ENCODE results near the gene CD9. TPM values are rescaled to one million over a fixed set of nuclear protein-coding genes. Genes with fewer than 3 reads are reported as not detected.
"Not testable (repeated sequence)": the region's sequence is repeated elsewhere in the genome, so short reads cannot be mapped to it uniquely, and the experiment has no call there.

CD9 gene
- total RNA-seq, 1 experiment from 2014 or later: 274 TPM

GRCh38 chr12:6189028-6189427, 11.2 kb upstream of the CD9 start:
- no peak for DNase-seq
- H3K4me3 ChIP-seq (ENCODE audit: insufficient read depth, low read depth, low read length): no peak overlapping the region

DNA sequence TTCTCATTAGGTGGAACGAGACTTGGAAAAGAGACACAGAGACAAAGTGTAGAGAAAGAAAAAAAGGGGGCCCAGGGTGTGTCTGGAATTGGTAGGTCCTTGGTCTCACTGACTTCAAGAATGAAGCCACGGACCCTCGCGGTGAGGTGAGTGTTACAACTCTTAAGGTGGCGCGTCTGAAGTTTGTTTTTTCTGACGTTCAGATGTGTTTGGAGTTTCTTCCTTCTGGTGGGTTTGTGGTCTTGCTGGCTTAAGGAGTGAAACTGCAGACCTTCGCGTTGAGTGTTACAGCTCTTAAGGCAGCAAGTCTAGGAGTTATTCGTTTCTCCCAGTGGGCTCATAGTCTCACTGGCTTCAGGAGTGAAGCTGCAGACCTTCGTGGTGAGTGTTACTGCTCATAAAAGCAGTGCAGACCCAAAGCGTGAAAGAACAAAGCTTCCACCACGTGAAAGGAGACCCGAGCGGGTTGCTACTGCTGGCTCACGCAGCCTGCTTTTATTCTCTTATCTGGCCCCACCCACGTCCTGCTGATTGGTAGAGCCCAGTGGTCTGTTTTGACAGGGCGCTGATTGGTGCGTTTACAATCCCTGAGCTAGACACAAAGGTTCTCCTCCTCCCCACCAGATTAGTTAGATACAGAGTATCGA, 10.1 kb upstream of the CD9 start:
- H3K4me3 ChIP-seq (ENCODE audit: insufficient read depth, low read depth, low read length); DNase-seq; H3K27me3 ChIP-seq (ENCODE audit: control insufficient read depth, insufficient read depth, low read length); H3K36me3 ChIP-seq (replicated peaks; ENCODE audit: control insufficient read depth, insufficient read depth, low read length): not testable (repeated sequence)

More at GRCh38 chr12:6189028-6189427, 11.2 kb upstream of the CD9 start:
- Histone ChIP-seq H3K27me3 (ENCODE audit: control insufficient read depth, insufficient read depth, low read length) (no peaks in the 10 kb centered on the region), H3K36me3 (replicated peaks; ENCODE audit: control insufficient read depth, insufficient read depth, low read length) (no peaks in the 10 kb centered on the region)

- H3K27me3 ChIP-seq (ENCODE audit: control insufficient read depth, insufficient read depth, low read length); DNase-seq; H3K36me3 ChIP-seq (replicated peaks; ENCODE audit: control insufficient read depth, insufficient read depth, low read length); H3K4me3 ChIP-seq (ENCODE audit: insufficient read depth, low read depth, low read length): not testable (repeated sequence)
Measured at GRCh38 chr12:6190767-6191530, 9.3 kb upstream of the CD9 start.

GRCh38 chr12:6192604-6193380, 7.4 kb upstream of the CD9 start:
- Histone ChIP-seq H3K36me3 (replicated peaks; ENCODE audit: control insufficient read depth, insufficient read depth, low read length) (no peaks in the 10 kb centered on the region), H3K4me3 (ENCODE audit: insufficient read depth, low read depth, low read length) (no peak overlapping the region)
- no peak for DNase-seq

DNA sequence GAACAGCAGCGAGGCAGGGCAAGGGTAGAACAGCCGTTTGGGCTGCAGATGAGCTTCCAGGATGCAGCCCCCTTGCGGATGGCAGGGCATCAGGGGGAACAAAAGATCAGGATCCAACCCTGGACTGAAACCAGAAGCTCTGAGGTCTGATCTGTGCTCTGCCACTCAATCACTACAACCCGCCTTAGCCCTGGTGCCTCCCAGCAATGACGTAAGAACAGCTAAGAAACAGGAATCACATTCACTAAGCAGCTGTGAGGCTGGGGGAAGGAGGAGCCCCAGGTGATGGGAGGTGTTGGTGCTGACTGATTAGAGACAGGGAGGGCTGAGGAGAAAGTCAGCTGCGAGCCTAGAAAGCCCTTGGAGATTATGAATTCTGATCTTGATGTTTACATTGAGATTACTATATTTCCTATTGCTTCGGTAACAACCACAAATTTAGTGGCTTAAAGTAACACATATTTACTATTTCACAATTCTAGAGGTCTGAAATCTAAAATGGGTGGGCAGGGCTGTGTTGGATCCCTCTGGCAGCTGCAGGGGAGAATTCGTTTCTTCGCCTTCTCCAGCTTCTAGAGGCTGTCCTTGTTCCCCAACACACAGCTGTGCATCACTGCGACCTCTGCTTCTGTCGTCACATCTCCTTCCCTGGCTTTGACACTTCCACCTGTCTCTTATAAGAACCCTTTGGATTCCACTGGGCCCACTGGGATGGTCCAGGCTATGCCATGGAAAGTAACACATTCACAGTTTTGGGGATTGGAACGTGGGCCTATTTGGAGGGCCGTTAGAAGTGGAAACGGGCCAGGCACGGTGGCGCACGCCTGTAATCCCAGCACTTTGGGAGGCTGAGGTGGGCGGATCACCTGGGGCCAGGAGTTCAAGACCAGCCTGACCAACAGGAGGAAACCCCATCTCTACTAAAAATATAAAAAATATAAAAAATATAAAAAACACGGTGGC, 6.1 kb upstream of the CD9 start:
- H3K36me3 ChIP-seq (replicated peaks; ENCODE audit: control insufficient read depth, insufficient read depth, low read length): no peaks in the 10 kb centered on the region
- H3K27me3 ChIP-seq (ENCODE audit: control insufficient read depth, insufficient read depth, low read length): peaks cover 2% of the 10 kb centered on the region; the same call in 1 of the 2 replicates
- DNase-seq: peak; percentile 86
- H3K4me3 ChIP-seq (ENCODE audit: insufficient read depth, low read depth, low read length): no peak overlapping the region

More at GRCh38 chr12:6192604-6193380, 7.4 kb upstream of the CD9 start:
- H3K27me3 ChIP-seq (ENCODE audit: control insufficient read depth, insufficient read depth, low read length): no peaks in the 10 kb centered on the region

DNA sequence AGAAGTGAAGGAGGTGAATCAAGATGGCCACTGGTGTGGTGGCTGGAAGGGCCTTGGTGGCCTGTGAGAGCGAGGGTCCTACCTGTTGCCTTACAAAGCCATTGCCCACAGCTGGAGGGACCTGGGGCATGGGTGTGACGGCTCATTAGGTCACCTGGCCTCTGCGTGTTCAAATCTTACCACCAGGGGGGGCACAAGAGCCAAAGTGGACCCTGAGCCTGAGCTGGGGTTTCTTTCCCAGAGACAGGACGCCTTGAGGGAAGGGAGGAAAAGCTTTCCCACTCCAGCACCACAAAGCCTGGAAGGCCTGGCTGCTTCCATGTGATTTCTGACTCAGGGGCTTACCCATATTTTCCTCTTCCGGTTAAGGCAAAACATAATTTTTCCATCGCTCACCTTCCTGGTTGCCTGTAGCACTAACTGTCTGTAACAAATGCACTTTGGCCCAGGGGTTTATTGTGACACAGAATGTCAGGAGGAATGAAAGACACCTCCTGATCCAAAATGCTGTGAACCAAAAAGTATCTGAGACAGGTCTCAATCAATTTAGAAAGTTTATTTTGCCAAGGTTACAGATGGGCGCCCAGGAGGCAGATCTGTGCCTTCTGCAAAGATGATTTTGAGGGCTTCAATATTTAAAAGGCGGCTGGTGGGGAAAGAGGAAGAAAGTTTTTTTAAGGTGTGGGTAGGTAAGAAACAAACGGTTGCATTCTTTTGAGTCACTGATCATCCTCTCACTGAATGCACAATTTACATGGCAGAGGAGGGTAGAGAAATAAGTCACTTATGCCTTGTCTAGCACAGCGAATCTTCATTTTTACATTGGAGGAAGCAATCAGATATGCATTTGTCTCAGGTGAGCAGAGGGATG, 4.3 kb upstream of the CD9 start:
- DNase-seq: peak; percentile 96
- no peaks in the 10 kb centered on the region for H3K36me3 ChIP-seq (replicated peaks; ENCODE audit: control insufficient read depth, insufficient read depth, low read length)
- H3K27me3 ChIP-seq (ENCODE audit: control insufficient read depth, insufficient read depth, low read length): peaks cover 2% of the 10 kb centered on the region; the same call in 1 of the 2 replicates
- H3K4me3 ChIP-seq (ENCODE audit: insufficient read depth, low read depth, low read length): no peak overlapping the region

- H3K4me3 ChIP-seq (ENCODE audit: insufficient read depth, low read depth, low read length): no peak overlapping the region
- no peaks in the 10 kb centered on the region; the same call in 1 of the 2 replicates for H3K36me3 ChIP-seq (replicated peaks; ENCODE audit: control insufficient read depth, insufficient read depth, low read length)
- peak; percentile 73 for DNase-seq
- H3K27me3 ChIP-seq (ENCODE audit: control insufficient read depth, insufficient read depth, low read length): peaks cover 2% of the 10 kb centered on the region; the same call in 1 of the 2 replicates
Measured at GRCh38 chr12:6198051-6198450, 2.1 kb upstream of the CD9 start.

DNA sequence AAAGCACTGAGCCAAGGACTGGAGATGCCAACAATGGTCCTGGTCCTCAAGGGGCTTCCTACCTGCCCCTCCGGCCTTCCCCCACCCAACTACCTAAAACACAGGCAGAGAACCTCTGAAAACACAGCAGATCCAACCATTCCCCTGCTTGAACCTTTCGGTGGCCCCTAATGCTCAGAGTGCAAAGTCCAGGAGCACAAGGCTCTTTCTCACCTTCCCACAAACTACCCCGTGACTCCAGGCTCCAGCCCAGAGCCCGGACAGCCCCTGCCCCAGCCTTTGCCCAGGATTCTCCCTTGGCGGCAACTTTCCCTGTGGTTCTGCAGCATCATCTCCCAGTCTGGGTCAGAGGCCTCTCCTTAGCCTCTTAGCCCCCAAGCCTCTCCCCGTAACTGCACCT, 1.6 kb upstream of the CD9 start:
- Histone ChIP-seq H3K4me3 (ENCODE audit: insufficient read depth, low read depth, low read length) (no peak overlapping the region), H3K27me3 (ENCODE audit: control insufficient read depth, insufficient read depth, low read length) (peaks cover 2% of the 10 kb centered on the region; the same call in 1 of the 2 replicates), H3K36me3 (replicated peaks; ENCODE audit: control insufficient read depth, insufficient read depth, low read length) (no peaks in the 10 kb centered on the region; the same call in 1 of the 2 replicates)
- no peak for DNase-seq

GRCh38 chr12:6198985-6199530, 1.1 kb upstream of the CD9 start:
- Histone ChIP-seq H3K27me3 (ENCODE audit: control insufficient read depth, insufficient read depth, low read length) (peaks cover 2% of the 10 kb centered on the region; the same call in 1 of the 2 replicates), H3K36me3 (replicated peaks; ENCODE audit: control insufficient read depth, insufficient read depth, low read length) (no peaks in the 10 kb centered on the region; the same call in 1 of the 2 replicates), H3K4me3 (ENCODE audit: insufficient read depth, low read depth, low read length) (peak overlapping the region; percentile 89; the same call in 1 of the 2 replicates)
- no peak for DNase-seq

- peaks cover 2% of the 10 kb centered on the region; the same call in 1 of the 2 replicates for H3K27me3 ChIP-seq (ENCODE audit: control insufficient read depth, insufficient read depth, low read length)
- H3K36me3 ChIP-seq (replicated peaks; ENCODE audit: control insufficient read depth, insufficient read depth, low read length): no peaks in the 10 kb centered on the region; the same call in 1 of the 2 replicates
- peak overlapping the region; percentile 89 for H3K4me3 ChIP-seq (ENCODE audit: insufficient read depth, low read depth, low read length)
- DNase-seq: peak; percentile 82
Measured at GRCh38 chr12:6199531-6200255, 507 bp upstream of the CD9 start.

GRCh38 chr12:6201213-6201608, 1.0 kb downstream of the CD9 start:
- H3K27me3 ChIP-seq (ENCODE audit: control insufficient read depth, insufficient read depth, low read length): peaks cover 2% of the 10 kb centered on the region; the same call in 1 of the 2 replicates
- DNase-seq: peak; percentile 80
- H3K36me3 ChIP-seq (replicated peaks; ENCODE audit: control insufficient read depth, insufficient read depth, low read length): no peaks in the 10 kb centered on the region; the same call in 1 of the 2 replicates
- peak overlapping the region; percentile 89 for H3K4me3 ChIP-seq (ENCODE audit: insufficient read depth, low read depth, low read length)

- Histone ChIP-seq H3K4me3 (ENCODE audit: insufficient read depth, low read depth, low read length) (peak overlapping the region; percentile 89; the same call in 1 of the 2 replicates), H3K36me3 (replicated peaks; ENCODE audit: control insufficient read depth, insufficient read depth, low read length) (no peaks in the 10 kb centered on the region; the same call in 1 of the 2 replicates), H3K27me3 (ENCODE audit: control insufficient read depth, insufficient read depth, low read length) (peaks cover 2% of the 10 kb centered on the region; the same call in 1 of the 2 replicates)
Measured at GRCh38 chr12:6201826-6202225, 1.6 kb downstream of the CD9 start.

More at GRCh38 chr12:6201826-6202225, 1.6 kb downstream of the CD9 start:
- DNase-seq: no peak
